GM23338 (cell line): ENCODE measurements around the gene DAD1.

Experiments used
- EZH2 ChIP-seq: fragments of 200-600 bp; sonication (generic); IDR thresholded peaks from one replicate; pipeline ENCODE4 v1.8.0; 2017; ENCODE audit warnings: antibody characterized with exemption, mild to moderate bottlenecking, low read depth; ENCODE audit not compliant: unreplicated experiment
- POLR2AphosphoS5 ChIP-seq: IDR thresholded peaks from 2 replicates; pipeline ENCODE4 v1.6.1; 2016; ENCODE audit warnings: antibody characterized with exemption, low read depth

DNA sequence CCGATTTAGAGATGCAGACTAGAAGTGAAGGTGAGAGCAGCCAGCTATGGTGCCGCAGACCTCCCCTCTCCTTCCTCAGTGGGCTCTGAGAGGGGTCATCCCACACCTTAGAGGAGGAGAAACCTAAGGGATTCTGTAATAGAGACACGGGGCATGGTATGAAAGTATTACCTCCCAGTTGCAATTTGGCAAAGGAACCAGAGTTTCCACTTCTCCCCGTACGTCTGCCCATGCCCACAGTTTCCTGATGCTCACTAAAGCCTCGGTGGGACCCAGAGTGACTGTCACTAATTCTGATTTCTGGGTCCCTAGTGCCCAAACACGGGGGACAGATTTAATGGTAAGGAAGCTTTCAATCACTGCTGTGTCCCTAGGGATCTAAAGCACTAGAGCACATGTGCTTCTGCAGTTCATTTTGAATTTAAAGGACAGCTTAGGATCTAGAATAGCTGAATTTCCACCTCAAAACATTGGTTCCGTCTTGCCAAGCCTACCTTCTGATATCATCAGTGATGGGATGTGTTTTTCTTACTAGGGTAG lies 44.1 kb downstream of the DAD1 start:
- no peak for TF ChIP-seq EZH2
- no peak for TF ChIP-seq POLR2AphosphoS5
